ENCODE data around the gene IQSEC1. TPM values are rescaled to one million over a fixed set of nuclear protein-coding genes. Genes with fewer than 3 reads are reported as not detected.
A peak's percentile ranks its signal among the peaks of the same experiment; 100 is the strongest.

Gene IQSEC1
- total and polyA plus RNA-seq, 2 experiments from 2014 or later: 8.0 to 51.9 TPM

GRCh38 chr3:12896063-12896985 lies 176.9 kb downstream of the IQSEC1 start:
- Histone ChIP-seq H2AFZ (no peak overlapping the region), H3K4me1 (ENCODE audit: insufficient read depth) (no peaks in the 10 kb centered on the region), H3K27me3 (ENCODE audit: insufficient read depth) (no peaks in the 10 kb centered on the region), H3K27ac (ENCODE audit: low read depth) (no peak overlapping the region), H3K4me3 (no peak overlapping the region), H3K79me2 (replicated peaks; ENCODE audit: insufficient read depth) (no peaks in the 10 kb centered on the region), H4K20me1 (replicated peaks; ENCODE audit: insufficient read depth) (no peaks in the 10 kb centered on the region), H3K36me3 (ENCODE audit: insufficient read depth) (no peaks in the 10 kb centered on the region; the same call in 1 of the 2 replicates), H3F3A (replicated peaks; ENCODE audit: low read depth) (no peaks in the 10 kb centered on the region), H3K4me2 (no peak overlapping the region), H3K9me2 (ENCODE audit: insufficient read depth) (no peaks in the 10 kb centered on the region)
- peaks cover 10% of the 10 kb centered on the region for H3K4me1 Mint-ChIP-seq
- no peaks in the 10 kb centered on the region for H3K9me3 Mint-ChIP-seq
- H3K4me3 Mint-ChIP-seq: no peak overlapping the region
- H3K27ac Mint-ChIP-seq: no peak overlapping the region
- peaks cover 9% of the 10 kb centered on the region for H3K36me3 Mint-ChIP-seq (ENCODE audit: low read depth)
- TF ChIP-seq, protein P1, sequence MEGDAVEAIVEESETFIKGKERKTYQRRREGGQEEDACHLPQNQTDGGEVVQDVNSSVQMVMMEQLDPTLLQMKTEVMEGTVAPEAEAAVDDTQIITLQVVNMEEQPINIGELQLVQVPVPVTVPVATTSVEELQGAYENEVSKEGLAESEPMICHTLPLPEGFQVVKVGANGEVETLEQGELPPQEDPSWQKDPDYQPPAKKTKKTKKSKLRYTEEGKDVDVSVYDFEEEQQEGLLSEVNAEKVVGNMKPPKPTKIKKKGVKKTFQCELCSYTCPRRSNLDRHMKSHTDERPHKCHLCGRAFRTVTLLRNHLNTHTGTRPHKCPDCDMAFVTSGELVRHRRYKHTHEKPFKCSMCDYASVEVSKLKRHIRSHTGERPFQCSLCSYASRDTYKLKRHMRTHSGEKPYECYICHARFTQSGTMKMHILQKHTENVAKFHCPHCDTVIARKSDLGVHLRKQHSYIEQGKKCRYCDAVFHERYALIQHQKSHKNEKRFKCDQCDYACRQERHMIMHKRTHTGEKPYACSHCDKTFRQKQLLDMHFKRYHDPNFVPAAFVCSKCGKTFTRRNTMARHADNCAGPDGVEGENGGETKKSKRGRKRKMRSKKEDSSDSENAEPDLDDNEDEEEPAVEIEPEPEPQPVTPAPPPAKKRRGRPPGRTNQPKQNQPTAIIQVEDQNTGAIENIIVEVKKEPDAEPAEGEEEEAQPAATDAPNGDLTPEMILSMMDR (conservative IDR thresholded peaks at IDR 0.05; ENCODE audit: low read depth in 2 of 2): peak in 1 of 2 experiments; percentile 34; a peak in 3 of 4 replicates
- no peak for TF ChIP-seq ZNF114 (CRISPR knock-in tag; IDR thresholded peaks at IDR 0.05)
- DNase-seq (ENCODE audit: low spot score) (no peak), ATAC-seq (peak; percentile 58)
- peaks cover 19% of the 10 kb centered on the region for H3K27me3 Mint-ChIP-seq (ENCODE audit: insufficient read depth, low read depth, poor library complexity)

DNA sequence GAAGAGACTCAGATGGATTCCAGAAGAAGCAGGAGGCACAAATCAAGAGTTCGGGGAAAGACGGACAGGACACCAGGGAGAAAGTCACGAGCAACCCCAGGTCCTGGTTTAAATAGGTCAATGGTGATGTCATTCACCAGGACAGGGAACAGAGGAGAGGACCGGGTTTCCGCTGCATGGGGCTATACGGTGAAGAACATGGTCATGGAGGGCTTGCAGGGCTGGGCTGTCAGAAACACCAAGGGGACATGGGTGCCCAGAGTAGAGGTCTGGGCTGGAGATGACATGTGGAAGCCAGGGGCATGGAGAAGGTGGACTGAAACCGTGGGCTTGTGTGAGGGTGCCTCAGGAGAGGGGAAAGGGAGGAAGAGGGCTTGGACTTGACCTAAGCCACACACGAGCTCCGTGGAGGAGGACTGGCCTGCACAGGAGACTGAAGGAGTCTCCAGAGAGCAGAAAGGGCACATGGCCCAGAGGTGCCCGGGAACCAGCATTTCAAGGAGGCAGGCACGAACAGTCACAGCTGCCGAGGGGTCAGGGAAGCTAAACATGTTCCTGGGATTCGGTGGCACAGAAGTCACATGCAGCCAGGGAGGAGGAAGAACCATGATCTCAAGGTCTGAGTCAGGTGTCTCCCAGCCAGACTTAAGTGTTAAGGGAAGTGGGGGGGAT lies 177.7 kb downstream of the IQSEC1 start:
- Histone ChIP-seq H3K9me2 (ENCODE audit: insufficient read depth) (no peaks in the 10 kb centered on the region), H3K27me3 (ENCODE audit: insufficient read depth) (no peaks in the 10 kb centered on the region), H3K4me2 (no peak overlapping the region), H3K79me2 (replicated peaks; ENCODE audit: insufficient read depth) (no peaks in the 10 kb centered on the region), H3K36me3 (ENCODE audit: insufficient read depth) (no peaks in the 10 kb centered on the region; the same call in 1 of the 2 replicates), H3K4me3 (no peak overlapping the region), H4K20me1 (replicated peaks; ENCODE audit: insufficient read depth) (no peaks in the 10 kb centered on the region), H2AFZ (no peak overlapping the region), H3K27ac (ENCODE audit: low read depth) (no peak overlapping the region), H3K4me1 (ENCODE audit: insufficient read depth) (no peaks in the 10 kb centered on the region), H3F3A (replicated peaks; ENCODE audit: low read depth) (no peaks in the 10 kb centered on the region)
- TF ChIP-seq, protein P2, sequence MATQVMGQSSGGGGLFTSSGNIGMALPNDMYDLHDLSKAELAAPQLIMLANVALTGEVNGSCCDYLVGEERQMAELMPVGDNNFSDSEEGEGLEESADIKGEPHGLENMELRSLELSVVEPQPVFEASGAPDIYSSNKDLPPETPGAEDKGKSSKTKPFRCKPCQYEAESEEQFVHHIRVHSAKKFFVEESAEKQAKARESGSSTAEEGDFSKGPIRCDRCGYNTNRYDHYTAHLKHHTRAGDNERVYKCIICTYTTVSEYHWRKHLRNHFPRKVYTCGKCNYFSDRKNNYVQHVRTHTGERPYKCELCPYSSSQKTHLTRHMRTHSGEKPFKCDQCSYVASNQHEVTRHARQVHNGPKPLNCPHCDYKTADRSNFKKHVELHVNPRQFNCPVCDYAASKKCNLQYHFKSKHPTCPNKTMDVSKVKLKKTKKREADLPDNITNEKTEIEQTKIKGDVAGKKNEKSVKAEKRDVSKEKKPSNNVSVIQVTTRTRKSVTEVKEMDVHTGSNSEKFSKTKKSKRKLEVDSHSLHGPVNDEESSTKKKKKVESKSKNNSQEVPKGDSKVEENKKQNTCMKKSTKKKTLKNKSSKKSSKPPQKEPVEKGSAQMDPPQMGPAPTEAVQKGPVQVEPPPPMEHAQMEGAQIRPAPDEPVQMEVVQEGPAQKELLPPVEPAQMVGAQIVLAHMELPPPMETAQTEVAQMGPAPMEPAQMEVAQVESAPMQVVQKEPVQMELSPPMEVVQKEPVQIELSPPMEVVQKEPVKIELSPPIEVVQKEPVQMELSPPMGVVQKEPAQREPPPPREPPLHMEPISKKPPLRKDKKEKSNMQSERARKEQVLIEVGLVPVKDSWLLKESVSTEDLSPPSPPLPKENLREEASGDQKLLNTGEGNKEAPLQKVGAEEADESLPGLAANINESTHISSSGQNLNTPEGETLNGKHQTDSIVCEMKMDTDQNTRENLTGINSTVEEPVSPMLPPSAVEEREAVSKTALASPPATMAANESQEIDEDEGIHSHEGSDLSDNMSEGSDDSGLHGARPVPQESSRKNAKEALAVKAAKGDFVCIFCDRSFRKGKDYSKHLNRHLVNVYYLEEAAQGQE (IDR thresholded peaks at IDR 0.05; ENCODE audit: unreplicated experiment): no peak
- TF ChIP-seq EZH2phosphoT487 (IDR thresholded peaks at IDR 0.05; ENCODE audit: unreplicated experiment) (no peak), ZNF114 (CRISPR knock-in tag; IDR thresholded peaks at IDR 0.05) (no peak), ZNF331 (CRISPR knock-in tag; IDR thresholded peaks at IDR 0.05; ENCODE audit: low read depth) (no peak), POLR2AphosphoS5 (IDR thresholded peaks at IDR 0.05; ENCODE audit: low read depth) (no peak; the same call in 1 of the 2 replicates), EZH2 (IDR thresholded peaks at IDR 0.05; ENCODE audit: low read depth, unreplicated experiment) (no peak), NANOG (IDR thresholded peaks at IDR 0.05; ENCODE audit: borderline replicate concordance) (no peak), CREB1 (CRISPR knock-in tag; IDR thresholded peaks at IDR 0.05; ENCODE audit: low read depth) (no peak), JUNB (IDR thresholded peaks at IDR 0.05; ENCODE audit: unreplicated experiment) (no peak)
- TF ChIP-seq, protein P3, sequence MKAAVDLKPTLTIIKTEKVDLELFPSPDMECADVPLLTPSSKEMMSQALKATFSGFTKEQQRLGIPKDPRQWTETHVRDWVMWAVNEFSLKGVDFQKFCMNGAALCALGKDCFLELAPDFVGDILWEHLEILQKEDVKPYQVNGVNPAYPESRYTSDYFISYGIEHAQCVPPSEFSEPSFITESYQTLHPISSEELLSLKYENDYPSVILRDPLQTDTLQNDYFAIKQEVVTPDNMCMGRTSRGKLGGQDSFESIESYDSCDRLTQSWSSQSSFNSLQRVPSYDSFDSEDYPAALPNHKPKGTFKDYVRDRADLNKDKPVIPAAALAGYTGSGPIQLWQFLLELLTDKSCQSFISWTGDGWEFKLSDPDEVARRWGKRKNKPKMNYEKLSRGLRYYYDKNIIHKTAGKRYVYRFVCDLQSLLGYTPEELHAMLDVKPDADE (IDR thresholded peaks at IDR 0.05): no peak
- TF ChIP-seq, protein P1 (conservative IDR thresholded peaks at IDR 0.05; ENCODE audit: low read depth in 2 of 2): no peak
- peaks cover 22% of the 10 kb centered on the region for H3K27me3 Mint-ChIP-seq (ENCODE audit: insufficient read depth, low read depth, poor library complexity)
- peaks cover 10% of the 10 kb centered on the region for H3K4me1 Mint-ChIP-seq
- ATAC-seq: no peak
- peaks cover 7% of the 10 kb centered on the region for H3K36me3 Mint-ChIP-seq (ENCODE audit: low read depth)
- H3K9me3 Mint-ChIP-seq: no peaks in the 10 kb centered on the region
- no peak overlapping the region for H3K4me3 Mint-ChIP-seq
- no peak for DNase-seq (ENCODE audit: low spot score)
- H3K27ac Mint-ChIP-seq: no peak overlapping the region
